ENCODE results near the gene SLITRK6. TPM values are rescaled to one million over a fixed set of nuclear protein-coding genes. Genes with fewer than 3 reads are reported as not detected.

SLITRK6 gene
- total RNA-seq, 1 donor from 2014 or later, result not detected

- intact Hi-C loops (cut with micrococcal nuclease), result loop anchor here (5.0 kb wide), 1 partner anchor 892 kb away; no protein-coding TSS in a partner anchor
Measured at GRCh38 chr13:85808811-85809210, 9.6 kb upstream of the SLITRK6 start.

GRCh38 chr13:85806553-85807175, 7.4 kb upstream of the SLITRK6 start:
- ChIA-PET POLR2A (no interaction called here), CTCF (interaction anchor here (0.6 kb wide), 1 partner anchor 222 kb away, joined by 3 read pairs; no protein-coding TSS in a partner anchor)
- Mint-ChIP-seq H3K36me3 (ENCODE audit: low read depth) (no peaks in the 10 kb centered on the region), H3K4me3 (no peak overlapping the region), H3K27ac (no peak overlapping the region), H3K4me1 (no peaks in the 10 kb centered on the region), H3K27me3 (no peaks in the 10 kb centered on the region), H3K9me3 (no peaks in the 10 kb centered on the region)
- intact Hi-C loops (cut with micrococcal nuclease), result loop anchor here (1.0 to 5.0 kb wide), 2 partner anchors 889 to 910 kb away; no protein-coding TSS in a partner anchor
- ATAC-seq (ENCODE audit: low read depth) (no peak), DNase-seq (no peak)
- TF ChIP-seq CTCF (IDR thresholded peaks at IDR 0.05), result no peak

More at GRCh38 chr13:85808811-85809210, 9.6 kb upstream of the SLITRK6 start:
- no peak overlapping the region for H3K27ac Mint-ChIP-seq
- CTCF ChIA-PET, result no interaction called here
- no peak for TF ChIP-seq CTCF (IDR thresholded peaks at IDR 0.05)
- no peaks in the 10 kb centered on the region for H3K36me3 Mint-ChIP-seq (ENCODE audit: low read depth)
- ATAC-seq (ENCODE audit: low read depth) (no peak), DNase-seq (no peak)
- no peak overlapping the region for H3K4me3 Mint-ChIP-seq
- H3K9me3 Mint-ChIP-seq, result no peaks in the 10 kb centered on the region
- POLR2A ChIA-PET, result no interaction called here
- H3K4me1 Mint-ChIP-seq, result no peaks in the 10 kb centered on the region
- no peaks in the 10 kb centered on the region for H3K27me3 Mint-ChIP-seq

GRCh38 chr13:85798556-85798955, 663 bp downstream of the SLITRK6 start:
- intact Hi-C loops (cut with micrococcal nuclease), result no loop called here
- Mint-ChIP-seq H3K9me3 (no peaks in the 10 kb centered on the region), H3K4me1 (no peaks in the 10 kb centered on the region), H3K36me3 (ENCODE audit: low read depth) (no peaks in the 10 kb centered on the region), H3K4me3 (no peak overlapping the region), H3K27ac (no peak overlapping the region), H3K27me3 (no peaks in the 10 kb centered on the region)
- no peak for DNase-seq
- CTCF ChIA-PET, result no interaction called here
- POLR2A ChIA-PET, result no interaction called here
- no peak for ATAC-seq (ENCODE audit: low read depth)
- no peak for TF ChIP-seq CTCF (IDR thresholded peaks at IDR 0.05)

- Mint-ChIP-seq H3K36me3 (ENCODE audit: low read depth) (no peaks in the 10 kb centered on the region), H3K4me3 (no peak overlapping the region), H3K27me3 (no peaks in the 10 kb centered on the region), H3K9me3 (no peaks in the 10 kb centered on the region), H3K27ac (no peak overlapping the region), H3K4me1 (no peaks in the 10 kb centered on the region)
- DNase-seq (no peak), ATAC-seq (ENCODE audit: low read depth) (no peak)
- CTCF ChIA-PET, result no interaction called here
- intact Hi-C loops (cut with micrococcal nuclease), result no loop called here
- TF ChIP-seq CTCF (IDR thresholded peaks at IDR 0.05), result no peak
- POLR2A ChIA-PET, result no interaction called here
Measured at GRCh38 chr13:85797311-85797710, 1.9 kb downstream of the SLITRK6 start.

- ATAC-seq (ENCODE audit: low read depth), result no peak
- H3K36me3 Mint-ChIP-seq (ENCODE audit: low read depth), result no peaks in the 10 kb centered on the region
Measured at GRCh38 chr13:85785205-85785604, 14.0 kb downstream of the SLITRK6 start.

More at GRCh38 chr13:85785205-85785604, 14.0 kb downstream of the SLITRK6 start:
- ChIA-PET CTCF (no interaction called here), POLR2A (no interaction called here)
- intact Hi-C loops (cut with micrococcal nuclease), result no loop called here
- no peaks in the 10 kb centered on the region for H3K27me3 Mint-ChIP-seq
- H3K9me3 Mint-ChIP-seq, result no peaks in the 10 kb centered on the region
- no peaks in the 10 kb centered on the region for H3K4me1 Mint-ChIP-seq
- no peak for TF ChIP-seq CTCF (IDR thresholded peaks at IDR 0.05)
- no peak overlapping the region for H3K4me3 Mint-ChIP-seq
- no peak for DNase-seq
- no peak overlapping the region for H3K27ac Mint-ChIP-seq

All from activated B cell treated with CpG ODN at 0.5 μM for 24 hours (primary cell).